Measurements from ENCODE around the gene RAB10. TPM values are rescaled to one million over a fixed set of nuclear protein-coding genes. Genes with fewer than 3 reads are reported as not detected.
"Not testable (repeated sequence)": the region's sequence is repeated elsewhere in the genome, so short reads cannot be mapped to it uniquely, and the experiment has no call there.

The RAB10 gene
- total RNA-seq, 1 donor from 2014 or later, result 181 TPM

- peaks cover 5 to 12% of the 10 kb centered on the region in 2 donors for H3K4me1 ChIP-seq
- no peak for TF ChIP-seq CTCF (IDR thresholded peaks at IDR 0.05)
Measured at GRCh38 chr2:26010943-26011342, 22.9 kb upstream of the RAB10 start.

DNA sequence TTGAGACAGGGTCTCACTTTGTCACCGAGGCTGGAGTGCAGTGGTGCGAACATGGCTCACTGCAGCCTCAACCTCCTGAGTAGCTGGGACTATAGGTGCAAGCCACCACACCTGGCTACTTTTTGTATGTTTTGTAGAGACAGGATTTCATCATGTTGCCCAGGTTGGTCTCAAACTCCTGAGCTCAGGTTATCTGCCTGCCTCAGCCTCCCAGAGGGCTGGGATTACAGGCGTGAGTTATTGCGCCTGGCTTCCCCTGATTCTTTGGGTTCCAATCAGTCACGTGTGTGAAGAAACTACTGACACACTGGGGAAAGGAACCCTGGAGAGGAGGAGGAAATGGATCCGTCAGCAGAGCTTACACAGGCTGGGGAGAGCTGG lies 22.3 kb upstream of the RAB10 start:
- Histone ChIP-seq H3K36me3 (no peaks in the 10 kb centered on the region), H3K4me1 (peaks cover 5 to 15% of the 10 kb centered on the region in 2 donors), H3K27ac (no peak overlapping the region)

More at GRCh38 chr2:26010943-26011342, 22.9 kb upstream of the RAB10 start:
- intact Hi-C loops (cut with DNase I), result no loop called here
- DNase-seq (ENCODE audit: low spot score in 2 of 2), result no peak
- Histone ChIP-seq H3K4me3 (no peak overlapping the region), H3K27me3 (no peaks in the 10 kb centered on the region), H3K36me3 (no peaks in the 10 kb centered on the region), H3K27ac (no peak overlapping the region), H3K9me3 (no peaks in the 10 kb centered on the region)

DNA sequence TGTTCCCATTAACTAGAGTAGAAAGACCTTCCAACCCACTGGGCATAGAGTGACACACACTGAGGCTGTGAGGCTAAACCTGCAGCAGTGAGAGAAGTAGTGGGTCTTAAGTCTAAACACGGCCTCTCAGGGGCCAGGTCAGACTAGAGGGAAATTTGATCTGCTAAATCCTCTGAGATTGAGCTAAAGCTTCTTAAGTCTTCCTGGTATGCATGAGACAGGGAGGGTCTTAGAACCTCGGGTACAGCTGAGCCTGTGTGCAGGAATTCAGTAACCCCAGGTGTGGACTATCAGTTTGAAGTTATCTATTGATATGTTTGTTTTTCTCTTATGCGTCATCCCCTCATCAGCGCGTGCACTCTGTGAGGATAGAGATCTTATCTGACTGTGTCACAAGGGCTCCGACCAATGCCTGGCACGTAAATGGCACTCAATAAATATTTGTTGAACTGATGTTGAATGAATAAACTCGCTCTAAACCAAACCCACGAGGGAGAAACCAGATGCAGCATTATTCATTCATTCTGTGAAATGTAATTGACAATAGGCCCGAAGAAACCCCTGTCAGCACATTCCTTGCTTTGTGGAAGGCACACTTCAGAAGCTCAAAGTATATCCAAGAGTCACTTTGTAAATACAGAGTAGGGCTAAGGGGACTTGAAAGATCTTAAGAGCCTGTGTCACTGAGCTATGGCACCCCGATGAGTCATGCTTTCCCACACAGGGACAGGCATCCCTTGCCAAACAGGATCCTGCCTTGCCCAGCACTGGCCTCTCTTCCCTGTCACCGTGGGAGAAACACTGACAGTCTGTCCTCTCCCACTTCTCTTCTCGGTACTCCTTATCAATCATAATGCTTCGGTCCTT lies 21.7 kb upstream of the RAB10 start:
- TF ChIP-seq CTCF (IDR thresholded peaks at IDR 0.05), result no peak
- intact Hi-C loops (cut with DNase I), result no loop called here
- Histone ChIP-seq H3K36me3 (no peaks in the 10 kb centered on the region), H3K4me1 (peaks cover 5 to 15% of the 10 kb centered on the region in 2 donors), H3K9me3 (no peaks in the 10 kb centered on the region), H3K27ac (no peak overlapping the region), H3K27me3 (no peaks in the 10 kb centered on the region), H3K4me3 (no peak overlapping the region)
- peak in 1 of 2 donors; percentile 26 for DNase-seq (ENCODE audit: low spot score in 2 of 2)

More for the DNA sequence above, 22.3 kb upstream of the RAB10 start:
- no peaks in the 10 kb centered on the region for H3K9me3 ChIP-seq
- DNase-seq (ENCODE audit: low spot score in 2 of 2), result no peak
- no peak for TF ChIP-seq CTCF (IDR thresholded peaks at IDR 0.05)
- H3K4me3 ChIP-seq, result no peak overlapping the region
- intact Hi-C loops (cut with DNase I), result no loop called here
- no peaks in the 10 kb centered on the region for H3K27me3 ChIP-seq

GRCh38 chr2:26013668-26014067 lies 20.2 kb upstream of the RAB10 start:
- Histone ChIP-seq H3K36me3 (no peaks in the 10 kb centered on the region), H3K27ac (no peak overlapping the region), H3K4me1 (peaks cover 5 to 23% of the 10 kb centered on the region in 2 donors), H3K4me3 (no peak overlapping the region), H3K27me3 (no peaks in the 10 kb centered on the region), H3K9me3 (no peaks in the 10 kb centered on the region)
- intact Hi-C loops (cut with DNase I), result no loop called here
- no peak for TF ChIP-seq CTCF (IDR thresholded peaks at IDR 0.05)
- DNase-seq (ENCODE audit: low spot score in 2 of 2), result no peak

- intact Hi-C loops (cut with DNase I), result no loop called here
- H3K27ac ChIP-seq, result peak overlapping the region; percentile 64 to 72
Measured at GRCh38 chr2:26016012-26016705, 17.7 kb upstream of the RAB10 start.

DNA sequence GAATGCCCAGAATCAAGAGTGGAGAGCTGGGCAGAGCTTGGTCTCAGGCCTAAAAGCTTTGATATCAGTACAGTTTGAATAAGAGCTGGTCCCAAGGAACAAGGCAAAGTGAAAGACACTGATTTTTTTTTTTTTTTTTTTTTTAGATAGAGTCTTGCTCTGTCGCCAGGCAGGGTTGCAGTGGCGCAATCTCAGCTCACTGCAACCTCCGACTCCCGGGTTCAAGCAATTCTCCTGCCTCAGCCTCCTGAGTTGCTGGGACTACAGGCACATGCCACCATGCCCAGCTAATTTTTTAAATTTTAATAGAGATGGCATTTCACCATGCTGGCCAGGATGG lies 17.2 kb upstream of the RAB10 start:
- H3K27me3 ChIP-seq; intact Hi-C loops (cut with DNase I): not testable (repeated sequence)
- H3K27ac ChIP-seq, result peak overlapping the region; percentile 64 to 72

More at GRCh38 chr2:26016012-26016705, 17.7 kb upstream of the RAB10 start:
- H3K4me3 ChIP-seq, result peak overlapping the region in 1 of 2 donors; percentile 32
- no peak for DNase-seq (ENCODE audit: low spot score in 2 of 2)
- TF ChIP-seq CTCF (IDR thresholded peaks at IDR 0.05), result no peak
- no peaks in the 10 kb centered on the region for H3K9me3 ChIP-seq
- H3K36me3 ChIP-seq, result no peaks in the 10 kb centered on the region
- H3K4me1 ChIP-seq, result peaks cover 5 to 23% of the 10 kb centered on the region in 2 donors
- no peaks in the 10 kb centered on the region for H3K27me3 ChIP-seq

More for the DNA sequence above, 17.2 kb upstream of the RAB10 start:
- DNase-seq (ENCODE audit: low spot score in 2 of 2); H3K36me3 ChIP-seq; H3K9me3 ChIP-seq: not testable (repeated sequence)
- Histone ChIP-seq H3K4me1 (peaks cover 5 to 22% of the 10 kb centered on the region in 2 donors), H3K4me3 (peak overlapping the region in 1 of 2 donors; percentile 32)

Data from ascending aorta (tissue), 2 donors.